Posterior vena cava (tissue), 2 donors: ENCODE data around the gene RDH8. TPM values are rescaled to one million over a fixed set of nuclear protein-coding genes. Genes with fewer than 3 reads are reported as not detected.
A peak's percentile ranks its signal among the peaks of the same experiment; 100 is the strongest.

Source experiments
- DNase-seq: peaks from one replicate; pipeline ENCODE4 v3.0.0-alpha.2; 2020; ENCODE audit warnings: low spot score
- intact Hi-C, 2 donors: fragments of 100-400 bp; cut with DNase I; formaldehyde crosslinking; loops; one replicate each; pipeline versions ENCODE4 v1.14.1 to v1.14.2; 2022 to 2023
- total RNA-seq, 2 donors: library from RNA; stranded (reverse); fragmentation: NEBNext Ultra II Directional; extraction: Animal tissue kit (Norgen Biotek cat#: 25700); gene quantifications; one replicate each; pipeline ENCODE4 v1.2.1, GENCODE V29; 2021
- donor health status: DM: yes; HTN: yes; CAD: no.
- donor health status: DM: yes; HTN: yes; CAD: no.

The RDH8 gene
- total RNA-seq, 2 donors from 2014 or later: not detected

DNA sequence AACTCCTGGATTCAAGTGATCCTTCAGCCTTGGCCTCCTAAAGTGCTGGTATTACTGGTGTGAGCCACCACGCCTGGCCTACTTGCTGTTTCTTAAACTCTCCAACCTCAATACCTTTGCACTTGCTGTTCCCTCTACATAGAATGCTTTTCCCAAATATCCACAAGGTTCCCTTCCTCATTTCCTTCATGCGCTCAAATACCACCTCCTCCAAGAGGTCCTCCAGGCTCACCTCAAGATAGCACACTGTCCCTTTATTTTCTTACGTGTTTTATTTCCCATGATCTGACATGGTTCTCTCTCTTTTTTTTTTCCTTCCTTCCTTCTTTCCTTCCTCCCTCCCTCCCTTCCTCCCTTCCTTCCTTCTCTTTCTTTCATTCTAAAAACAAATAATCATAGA, 13.5 kb downstream of the RDH8 start:
- DNase-seq: no peak
- intact Hi-C loops: no loop called here

DNA sequence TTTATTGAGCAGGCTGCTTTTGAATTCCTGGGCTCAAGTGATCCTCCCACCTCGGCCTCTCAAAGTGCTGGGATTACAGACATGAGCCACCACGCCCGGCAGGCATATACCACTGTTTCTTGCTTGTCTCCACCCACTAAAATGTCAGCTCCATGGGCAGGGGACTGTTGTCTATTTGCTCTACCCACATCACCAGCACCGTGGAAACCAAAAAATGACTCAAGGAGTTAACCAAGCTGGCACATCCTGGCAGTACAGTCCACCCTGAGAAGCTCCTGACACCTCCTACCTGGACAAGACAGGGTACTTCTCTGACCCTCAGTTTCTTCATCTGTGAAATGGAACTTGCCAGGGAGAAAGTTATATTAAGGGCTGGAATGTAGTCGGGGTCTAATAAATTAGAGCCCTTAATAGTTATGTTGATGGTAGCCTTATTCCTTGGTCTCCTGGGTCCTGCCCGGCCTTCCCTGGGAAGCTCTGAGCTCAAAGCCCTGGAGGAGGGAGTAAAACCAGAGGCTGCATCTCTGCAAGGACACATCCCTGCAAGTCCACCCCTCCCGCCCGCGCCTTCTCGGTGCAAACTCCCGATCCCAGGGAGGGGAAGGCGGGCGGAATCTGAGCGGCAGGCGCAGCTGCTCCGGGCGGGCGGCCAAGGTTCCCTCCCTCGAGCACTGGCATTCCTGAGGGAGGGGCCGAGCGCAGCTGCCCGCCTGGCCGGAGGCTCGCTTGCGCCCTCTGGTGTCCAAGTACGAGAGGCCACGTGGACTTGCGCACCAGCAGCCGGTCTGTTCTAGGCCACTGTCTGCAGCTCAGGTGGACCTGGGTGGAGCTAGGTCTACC, 14.1 kb downstream of the RDH8 start:
- peak; percentile 98 for DNase-seq
- intact Hi-C loops: no loop called here

- intact Hi-C loops: loop anchor here in 1 of 2 donors (5.0 kb wide), 1 partner anchor 101 kb away; no protein-coding TSS in a partner anchor
- DNase-seq: no peak
Observed at GRCh38 chr19:10033614-10034013, 20.3 kb downstream of the RDH8 start.

GRCh38 chr19:10036601-10037071, 23.4 kb downstream of the RDH8 start:
- intact Hi-C loops: no loop called here
- no peak for DNase-seq

DNA sequence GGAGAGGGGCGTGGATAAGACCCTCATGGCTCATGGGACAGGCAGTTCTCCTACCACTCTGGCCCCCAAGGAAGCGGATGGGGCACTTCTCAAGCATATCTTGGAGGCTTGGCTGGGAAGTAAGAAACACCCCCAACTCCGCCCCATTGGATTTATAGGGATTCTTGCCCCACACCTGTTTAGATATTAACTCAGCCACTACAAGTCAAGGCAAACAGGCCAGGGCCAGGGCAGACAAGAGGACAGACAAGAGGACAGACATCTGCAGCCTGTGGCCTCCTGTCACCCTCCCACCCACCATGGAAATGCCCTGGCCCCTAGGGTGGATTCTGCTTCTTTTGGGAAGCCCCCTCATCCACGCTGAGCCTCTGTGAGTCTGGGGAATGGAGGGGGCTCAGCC, 24.1 kb downstream of the RDH8 start:
- intact Hi-C loops: no loop called here
- DNase-seq: no peak

- no peak for DNase-seq
- intact Hi-C loops: no loop called here
Observed at GRCh38 chr19:10037809-10038208, 24.5 kb downstream of the RDH8 start.

- DNase-seq: no peak
- intact Hi-C loops: no loop called here
Observed at GRCh38 chr19:10043286-10043927, 30.1 kb downstream of the RDH8 start.

DNA sequence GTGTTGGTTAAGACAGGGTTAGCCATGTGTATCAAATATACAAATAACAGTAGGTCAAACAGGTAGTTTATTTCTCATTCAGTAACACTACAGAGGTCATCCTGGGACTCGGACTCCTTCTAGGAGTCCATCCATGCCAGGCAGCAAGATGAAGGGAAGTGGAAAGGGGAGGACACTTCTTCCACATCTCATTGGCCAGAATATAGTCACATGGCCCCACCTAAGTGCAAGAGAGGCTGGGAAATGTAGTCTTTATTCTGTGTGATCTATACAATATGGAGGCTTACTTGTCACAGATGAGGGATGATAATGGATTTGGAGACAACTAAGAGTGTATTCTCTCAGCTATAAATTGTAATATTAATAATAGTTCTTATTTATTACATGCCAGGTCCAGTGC, 31.1 kb downstream of the RDH8 start:
- no peak for DNase-seq
- intact Hi-C loops: no loop called here

GRCh38 chr19:10045371-10045770, 32.1 kb downstream of the RDH8 start:
- intact Hi-C loops: no loop called here
- no peak for DNase-seq

- intact Hi-C loops: no loop called here
Observed at GRCh38 chr19:10049626-10050025, 36.3 kb downstream of the RDH8 start.

DNA sequence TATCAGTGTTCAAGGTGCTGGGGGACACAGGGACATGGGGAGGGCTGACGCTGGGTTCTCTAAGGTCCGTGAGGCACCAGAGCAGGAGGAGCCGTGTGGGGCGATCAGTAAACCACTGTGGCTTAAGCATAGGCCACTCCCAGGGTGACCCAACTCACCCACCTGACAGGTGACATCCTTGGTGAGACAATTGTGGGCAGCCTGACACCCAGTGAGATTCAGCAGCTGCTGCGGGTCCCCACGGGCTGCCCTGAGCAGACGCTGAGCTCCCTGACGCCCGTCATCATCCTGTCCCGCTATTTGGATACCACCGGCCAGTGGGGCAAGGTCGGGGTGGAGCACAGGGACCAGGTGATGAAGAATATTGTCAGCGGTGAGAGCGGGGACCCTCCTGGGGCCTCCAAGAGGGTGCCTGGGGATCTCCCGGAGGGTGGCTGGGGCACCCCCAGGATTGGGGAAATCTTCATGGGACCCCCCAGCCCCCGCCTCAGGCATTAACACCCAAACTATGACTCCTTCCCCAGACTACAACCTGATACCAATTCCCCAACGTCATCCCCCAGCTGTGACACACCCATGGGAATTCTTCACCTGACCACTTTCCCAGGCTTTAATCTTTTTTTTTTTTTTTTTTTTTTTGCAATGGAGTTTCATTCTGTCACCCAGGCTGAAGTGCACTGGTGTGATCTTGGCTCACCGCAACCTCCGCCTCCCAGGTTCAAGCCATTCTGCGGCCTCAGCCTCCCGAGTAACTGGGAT, 39.5 kb downstream of the RDH8 start:
- intact Hi-C loops: no loop called here

More at GRCh38 chr19:10049626-10050025, 36.3 kb downstream of the RDH8 start:
- no peak for DNase-seq

GRCh38 chr19:10061717-10062310, 48.5 kb downstream of the RDH8 start:
- intact Hi-C loops: no loop called here
- no peak for DNase-seq

More for the DNA sequence above, 39.5 kb downstream of the RDH8 start:
- DNase-seq: no peak

- intact Hi-C loops: no loop called here
- no peak for DNase-seq
Observed at GRCh38 chr19:10068205-10068604, 54.9 kb downstream of the RDH8 start.

- DNase-seq: no peak
- intact Hi-C loops: no loop called here
Observed at GRCh38 chr19:10069046-10069445, 55.8 kb downstream of the RDH8 start.

GRCh38 chr19:10070730-10071446, 57.6 kb downstream of the RDH8 start:
- DNase-seq: no peak
- intact Hi-C loops: no loop called here
